Glutamatergic neuron (in vitro differentiated cells): ENCODE data around the gene IKZF2. TPM values are rescaled to one million over a fixed set of nuclear protein-coding genes. Genes with fewer than 3 reads are reported as not detected.

Source experiments
- DNase-seq: peaks from one replicate; pipeline ENCODE4 v3.0.0; 2022
- H3K27ac Mint-ChIP-seq: one replicate; pipeline ENCODE4 v1.8.0; 2020; ENCODE audit warnings: mild to moderate bottlenecking, mixed read lengths, inconsistent platforms; ENCODE audit not compliant: unreplicated experiment
- H3K27me3 Mint-ChIP-seq: one replicate; pipeline ENCODE4 v1.8.0; 2020; ENCODE audit warnings: mild to moderate bottlenecking, moderate library complexity, mixed read lengths, inconsistent platforms; ENCODE audit not compliant: unreplicated experiment
- H3K36me3 Mint-ChIP-seq: one replicate; pipeline ENCODE4 v1.8.0; 2020; ENCODE audit warnings: mild to moderate bottlenecking, mixed read lengths, inconsistent platforms; ENCODE audit not compliant: unreplicated experiment
- H3K4me1 Mint-ChIP-seq: one replicate; pipeline ENCODE4 v1.8.0; 2020; ENCODE audit warnings: mild to moderate bottlenecking, low read depth, mixed read lengths, inconsistent platforms; ENCODE audit not compliant: unreplicated experiment
- H3K4me3 Mint-ChIP-seq: one replicate; pipeline ENCODE4 v1.8.0; 2020; ENCODE audit warnings: mild to moderate bottlenecking, mixed read lengths, inconsistent platforms; ENCODE audit not compliant: unreplicated experiment
- H3K9me3 Mint-ChIP-seq: one replicate; pipeline ENCODE4 v1.8.0; 2020; ENCODE audit warnings: mild to moderate bottlenecking, moderate library complexity, mixed read lengths, inconsistent platforms; ENCODE audit not compliant: unreplicated experiment
- CTCF ChIP-seq: fragments of 200-600 bp; sonication (generic); IDR thresholded peaks from one replicate; pipeline ENCODE4 v1.5.0; 2021; ENCODE audit not compliant: partially characterized antibody, unreplicated experiment
- total RNA-seq: library from RNA; stranded (reverse); fragmentation: NEBNext Ultra II Directional; extraction: Animal tissue kit (Norgen Biotek cat#: 25700); gene quantifications from one replicate; pipeline ENCODE4 v1.2.1, GENCODE V29; 2021; ENCODE audit not compliant: unreplicated experiment

IKZF2 gene
- total RNA-seq, 1 donor from 2014 or later: 1.8 TPM

- no peaks in the 10 kb centered on the region for H3K4me1 Mint-ChIP-seq
- no peak overlapping the region for H3K27ac Mint-ChIP-seq
Observed at GRCh38 chr2:212979046-212979612, 172.3 kb downstream of the IKZF2 start.

GRCh38 chr2:212977152-212977551 is 174.3 kb downstream of the IKZF2 start:
- Mint-ChIP-seq H3K9me3 (no peaks in the 10 kb centered on the region), H3K27me3 (no peaks in the 10 kb centered on the region), H3K4me3 (no peak overlapping the region), H3K36me3 (no peaks in the 10 kb centered on the region), H3K4me1 (no peaks in the 10 kb centered on the region), H3K27ac (no peak overlapping the region)
- no peak for DNase-seq
- no peak for TF ChIP-seq CTCF

More at GRCh38 chr2:212979046-212979612, 172.3 kb downstream of the IKZF2 start:
- Mint-ChIP-seq H3K27me3 (no peaks in the 10 kb centered on the region), H3K36me3 (no peaks in the 10 kb centered on the region), H3K9me3 (no peaks in the 10 kb centered on the region), H3K4me3 (no peak overlapping the region)
- no peak for DNase-seq
- TF ChIP-seq CTCF: no peak

GRCh38 chr2:212975333-212975732 is 176.1 kb downstream of the IKZF2 start:
- DNase-seq: no peak
- H3K4me1 Mint-ChIP-seq: no peaks in the 10 kb centered on the region
- H3K4me3 Mint-ChIP-seq: no peak overlapping the region
- H3K36me3 Mint-ChIP-seq: no peaks in the 10 kb centered on the region
- H3K27ac Mint-ChIP-seq: no peak overlapping the region
- no peaks in the 10 kb centered on the region for H3K27me3 Mint-ChIP-seq
- H3K9me3 Mint-ChIP-seq: no peaks in the 10 kb centered on the region
- TF ChIP-seq CTCF: no peak

DNA sequence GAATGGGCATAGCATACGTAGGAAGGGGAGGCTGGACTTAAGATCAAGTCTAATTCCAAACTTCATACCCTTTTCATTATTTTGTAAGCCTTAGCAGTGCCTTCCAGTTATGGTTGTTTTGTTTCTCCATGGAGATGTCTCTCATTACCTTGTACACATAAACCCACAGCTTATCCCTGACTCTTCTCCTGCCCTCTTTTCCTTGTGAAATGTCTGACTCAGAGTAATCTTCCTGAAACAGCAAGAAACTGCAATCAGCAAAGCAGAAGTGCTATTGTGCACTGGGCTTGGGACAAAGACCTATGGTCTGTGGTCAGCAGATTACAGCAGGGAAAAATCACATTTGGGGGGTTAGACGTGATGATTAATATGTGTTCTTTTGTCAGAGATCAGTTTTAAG is 176.7 kb downstream of the IKZF2 start:
- no peak for DNase-seq
- no peak overlapping the region for H3K27ac Mint-ChIP-seq
- H3K4me1 Mint-ChIP-seq: no peaks in the 10 kb centered on the region
- H3K27me3 Mint-ChIP-seq: no peaks in the 10 kb centered on the region
- H3K36me3 Mint-ChIP-seq: no peaks in the 10 kb centered on the region
- H3K9me3 Mint-ChIP-seq: no peaks in the 10 kb centered on the region
- no peak overlapping the region for H3K4me3 Mint-ChIP-seq
- TF ChIP-seq CTCF: no peak

DNA sequence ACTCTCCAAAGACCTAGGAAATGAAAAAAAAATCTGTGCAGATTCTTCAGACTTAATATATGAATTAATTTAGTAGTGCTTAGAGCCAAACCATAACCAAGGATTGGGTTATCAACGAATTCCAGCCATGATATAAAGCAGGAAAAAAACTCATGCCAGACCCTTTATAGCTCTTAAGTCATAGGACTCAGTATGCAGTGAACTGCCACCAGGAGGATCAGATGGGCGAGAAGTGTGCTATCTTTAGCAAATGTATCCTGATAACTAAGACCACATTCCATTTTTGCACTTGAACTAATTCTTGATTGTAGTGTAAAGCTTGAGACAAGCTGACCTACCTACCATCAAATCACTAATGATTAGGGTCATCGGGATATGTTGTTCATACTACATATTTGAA is 178.1 kb downstream of the IKZF2 start:
- Mint-ChIP-seq H3K27ac (no peak overlapping the region), H3K4me1 (no peaks in the 10 kb centered on the region), H3K27me3 (no peaks in the 10 kb centered on the region), H3K9me3 (no peaks in the 10 kb centered on the region), H3K4me3 (no peak overlapping the region), H3K36me3 (no peaks in the 10 kb centered on the region)
- TF ChIP-seq CTCF: no peak
- DNase-seq: no peak
